GM21367 (cell line): ENCODE measurements around the gene NFIB.

Experiments
- ATAC-seq: cut with Tn5 transposase; IDR thresholded peaks from one replicate; pipeline ENCODE4 v1.9.1; 2021; ENCODE audit not compliant: unreplicated experiment

NFIB gene

DNA sequence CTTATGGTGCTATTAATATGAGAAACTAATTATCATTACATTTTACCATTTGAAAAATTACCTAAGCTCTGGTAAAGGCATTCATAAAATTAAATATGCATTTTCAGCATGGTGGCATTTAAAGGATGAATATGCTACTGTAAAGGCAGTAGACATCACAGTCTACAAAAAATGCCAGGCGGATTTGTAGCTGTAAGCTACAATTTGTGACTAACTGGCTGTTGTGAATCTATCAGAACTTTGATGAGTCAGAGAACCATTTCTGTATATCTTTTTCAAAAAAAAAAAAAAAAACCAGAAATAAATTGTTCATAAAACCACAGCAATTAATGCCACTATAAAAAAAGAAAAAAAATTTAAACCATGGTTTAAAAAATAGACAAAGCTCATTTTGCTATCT, 186.3 kb downstream of the NFIB start:
- no peak for ATAC-seq

- no peak for ATAC-seq
Measured at GRCh38 chr9:14119694-14120514, 194.0 kb downstream of the NFIB start.

DNA sequence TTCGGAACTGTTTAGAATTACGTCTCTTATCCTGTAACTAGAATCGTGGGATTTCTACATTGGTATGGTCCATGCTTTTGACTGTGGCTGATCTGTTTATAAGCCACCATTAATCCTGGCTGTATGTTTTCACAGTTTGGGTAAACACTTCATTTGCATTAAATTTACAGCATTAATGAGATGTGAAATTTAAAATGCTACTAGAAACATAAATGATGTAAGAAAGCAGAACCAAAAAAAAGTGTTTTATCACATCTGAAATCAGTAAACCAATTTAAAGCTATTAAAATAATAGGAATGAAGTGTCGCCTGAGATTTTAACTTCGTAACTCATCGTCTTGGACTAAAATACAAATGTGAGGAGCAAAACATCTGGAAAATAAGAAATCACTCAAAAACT, 201.7 kb downstream of the NFIB start:
- ATAC-seq: no peak

DNA sequence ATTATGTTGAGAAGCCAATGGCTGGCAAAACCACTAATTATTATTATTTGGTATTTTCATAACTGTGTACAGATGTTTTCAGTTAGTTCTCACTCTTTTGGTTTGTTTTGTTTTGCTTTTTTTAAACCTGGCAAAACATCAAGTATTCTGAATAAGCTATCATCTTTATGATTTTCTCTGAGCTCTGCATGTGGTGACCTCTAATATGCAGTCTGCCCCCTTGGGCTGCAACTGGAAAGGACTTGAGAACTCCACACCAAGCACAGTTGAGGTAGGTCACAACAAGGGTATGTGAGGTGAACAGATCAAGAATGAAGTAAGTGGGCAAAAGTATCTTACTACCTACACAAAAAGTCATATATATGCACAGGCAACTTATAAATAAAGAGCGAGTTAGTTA, 202.2 kb downstream of the NFIB start:
- ATAC-seq: no peak

GRCh38 chr9:14107977-14108376, 206.0 kb downstream of the NFIB start:
- no peak for ATAC-seq

GRCh38 chr9:14107495-14107894, 206.4 kb downstream of the NFIB start:
- no peak for ATAC-seq

DNA sequence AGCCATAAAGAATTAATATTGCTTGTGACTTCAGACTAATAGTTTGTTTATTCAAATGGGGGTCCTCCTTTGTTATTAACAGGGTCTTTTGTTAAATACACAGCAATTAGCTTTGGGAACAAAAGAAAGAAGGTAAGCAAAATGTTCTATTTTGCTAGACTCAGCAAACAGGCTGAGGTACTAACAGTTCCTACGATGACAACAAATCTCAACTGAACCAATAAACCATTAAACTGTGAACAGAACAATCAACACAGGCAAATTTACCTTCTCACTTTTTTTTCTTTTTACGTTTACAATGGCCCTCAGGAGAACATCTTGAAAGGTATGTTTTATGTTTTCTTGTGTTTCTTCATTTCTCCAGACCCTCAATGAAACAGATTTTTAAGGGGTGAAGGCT, 207.2 kb downstream of the NFIB start:
- ATAC-seq: no peak

- no peak for ATAC-seq
Measured at GRCh38 chr9:14104496-14104895, 209.4 kb downstream of the NFIB start.

DNA sequence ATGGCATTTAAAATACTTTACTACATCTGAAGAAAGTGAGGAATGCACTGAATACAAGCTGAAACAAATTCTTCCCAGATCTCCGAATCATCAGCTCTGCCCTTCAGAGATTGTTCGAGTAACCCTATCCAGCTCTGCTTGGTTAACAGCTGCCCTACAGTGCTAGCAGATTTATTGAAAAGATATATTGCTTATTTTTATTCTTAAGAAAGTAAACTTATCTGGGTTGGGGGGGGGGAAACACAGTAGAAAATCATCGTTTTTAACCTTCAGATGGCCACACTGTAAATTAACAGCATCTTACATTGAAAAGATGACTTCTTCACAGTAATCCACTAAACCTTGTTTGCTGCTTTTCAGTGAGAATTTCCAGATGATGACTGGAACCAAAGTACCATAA, 210.8 kb downstream of the NFIB start:
- ATAC-seq: no peak

GRCh38 chr9:14099737-14100136, 214.2 kb downstream of the NFIB start:
- ATAC-seq: no peak

GRCh38 chr9:14098486-14099180, 215.3 kb downstream of the NFIB start:
- no peak for ATAC-seq

DNA sequence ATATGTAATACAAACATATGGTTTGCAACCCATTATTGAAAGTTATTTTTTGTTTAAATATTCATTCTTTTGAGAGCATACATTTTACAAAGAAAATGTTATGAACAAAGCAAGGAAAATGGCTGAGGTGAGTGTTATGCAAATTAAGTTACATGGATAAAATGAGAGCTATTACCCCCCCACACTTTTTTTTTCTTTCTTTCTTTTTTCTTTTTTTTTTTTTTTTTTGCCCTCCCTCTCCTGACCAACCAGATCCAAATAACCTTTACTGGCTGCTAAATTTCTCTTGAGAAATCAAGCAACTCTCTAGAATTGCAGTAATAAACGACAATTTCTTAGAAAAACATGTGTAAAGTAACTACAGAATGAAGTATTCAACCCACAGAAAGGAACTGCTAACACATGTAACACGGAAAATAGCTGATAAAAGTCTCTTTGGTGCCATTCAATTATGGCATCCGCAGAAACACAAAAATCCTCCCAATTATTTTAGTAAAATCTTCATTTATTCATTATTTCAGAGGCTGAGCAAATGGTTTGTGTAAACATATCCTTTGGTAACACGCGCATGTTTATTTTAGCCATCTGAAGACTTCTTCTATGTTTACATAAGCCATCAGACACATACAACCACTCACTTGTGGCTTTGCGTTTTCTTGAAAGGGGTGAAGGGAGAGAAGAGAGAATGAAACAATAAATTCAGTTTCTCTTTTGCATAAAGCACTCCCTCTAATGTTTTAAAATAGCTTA, 216.1 kb downstream of the NFIB start:
- ATAC-seq: no peak

GRCh38 chr9:14097215-14097614, 216.7 kb downstream of the NFIB start:
- ATAC-seq: no peak

DNA sequence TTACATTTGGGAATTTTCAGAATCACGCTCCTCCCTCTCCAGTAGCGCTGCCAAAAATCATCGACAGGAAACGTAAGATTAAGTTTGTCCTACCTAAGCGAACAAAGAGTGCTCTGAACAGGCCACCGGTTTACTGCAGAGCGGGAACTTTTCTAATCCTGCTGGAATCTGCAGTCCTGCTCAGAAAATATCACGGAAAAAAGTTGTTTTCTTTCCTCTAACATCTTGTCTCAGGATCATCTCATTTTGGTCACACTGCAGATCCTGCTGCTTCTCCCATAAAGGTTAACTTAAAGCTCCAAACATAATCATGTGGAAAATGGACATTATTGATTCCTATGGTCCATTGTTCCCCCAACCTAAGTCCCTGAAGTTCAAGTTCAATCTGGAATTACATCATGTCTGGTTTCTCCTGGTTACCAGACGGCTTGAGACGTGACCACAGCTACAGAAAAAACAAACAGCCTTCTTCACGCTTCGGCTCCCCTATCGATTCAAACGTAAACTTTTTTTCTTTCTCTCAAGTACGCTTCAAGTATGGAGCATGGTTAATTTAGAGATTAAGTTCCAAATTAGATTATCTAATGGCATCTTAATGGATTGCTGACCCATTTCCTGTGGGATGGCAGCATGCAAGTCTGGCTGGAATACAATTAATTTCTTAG, 217.6 kb downstream of the NFIB start:
- ATAC-seq: no peak

DNA sequence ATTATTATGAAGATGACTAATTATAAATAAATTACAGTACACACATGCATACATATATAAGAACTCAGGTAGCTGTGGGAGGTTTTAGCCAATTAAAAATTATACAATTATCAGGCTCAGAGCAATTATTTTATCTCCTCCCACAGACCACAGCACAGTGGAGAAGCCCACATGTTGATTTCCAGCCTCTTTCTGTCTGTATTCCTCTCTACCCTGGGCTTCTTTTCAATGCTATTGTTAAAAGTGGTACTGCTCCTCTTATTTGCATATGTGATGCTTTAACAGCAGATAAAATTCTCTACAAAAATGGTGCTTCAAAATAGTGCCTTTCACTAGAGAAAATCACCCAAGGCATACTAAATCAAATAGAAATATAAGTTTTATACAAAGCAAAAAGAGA, 218.7 kb downstream of the NFIB start:
- ATAC-seq: no peak

- ATAC-seq: no peak
Measured at GRCh38 chr9:14094491-14094890, 219.4 kb downstream of the NFIB start.

DNA sequence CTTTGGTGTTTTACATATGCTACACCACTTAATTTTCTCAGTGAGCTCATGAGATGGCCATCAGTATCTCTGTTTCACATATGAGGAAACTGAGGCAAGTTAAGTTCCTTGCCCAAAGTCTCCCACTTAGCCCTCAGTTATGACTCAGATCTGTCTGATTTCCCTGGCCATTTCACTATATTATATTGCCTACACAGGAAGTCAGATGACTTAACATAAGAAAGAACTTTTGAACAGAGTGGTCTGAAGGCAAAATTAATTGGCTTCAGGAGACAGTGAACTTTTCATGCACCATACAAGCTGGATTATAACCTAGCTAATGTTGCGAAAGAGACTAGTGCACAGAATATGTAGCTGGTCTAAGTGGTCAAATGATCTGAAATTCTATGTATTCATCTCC, 221.6 kb downstream of the NFIB start:
- no peak for ATAC-seq

- ATAC-seq: no peak
Measured at GRCh38 chr9:14089051-14089803, 224.7 kb downstream of the NFIB start.

- no peak for ATAC-seq
Measured at GRCh38 chr9:14087576-14087975, 226.4 kb downstream of the NFIB start.

DNA sequence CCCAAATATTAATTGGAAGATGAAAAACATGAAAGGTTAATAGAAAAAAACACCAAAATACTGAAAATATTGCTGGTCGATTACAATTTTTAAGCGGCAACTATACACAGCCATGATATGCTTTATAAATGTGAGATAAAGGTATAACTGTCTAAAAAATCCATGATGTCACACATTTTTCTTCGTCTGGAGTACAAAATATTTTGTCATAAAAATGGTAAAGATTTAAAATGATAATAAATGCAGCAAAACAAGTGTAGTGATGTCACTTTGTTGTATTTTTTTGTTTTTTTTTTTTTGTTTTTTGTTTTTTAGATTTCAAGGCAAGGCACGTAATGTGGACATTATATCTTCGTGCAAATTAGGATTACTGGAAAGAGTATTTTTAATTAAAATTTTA, 227.4 kb downstream of the NFIB start:
- no peak for ATAC-seq

DNA sequence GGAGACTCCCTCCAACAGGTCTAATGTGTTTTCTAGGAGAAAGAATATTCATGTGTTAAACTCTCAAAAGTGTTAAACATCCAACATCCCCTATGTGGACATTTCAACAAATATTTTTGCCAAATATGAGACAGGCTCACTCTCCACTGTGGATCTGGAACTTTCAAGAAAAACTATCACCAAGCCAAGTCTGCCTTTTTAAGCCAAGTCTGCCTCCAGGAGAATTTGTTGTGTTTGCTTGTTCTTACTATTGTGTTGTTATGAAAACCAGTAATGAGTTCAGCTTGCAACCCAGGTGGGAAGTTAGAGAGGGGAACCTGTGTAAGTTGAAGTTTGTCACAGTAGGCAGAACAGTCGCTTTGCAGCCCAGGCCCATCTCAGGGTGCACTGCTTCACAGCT, 228.1 kb downstream of the NFIB start:
- ATAC-seq: no peak
